HG03103 (cell line): Measurements from ENCODE around the gene GRIN2A.

ENCODE experiments used
- ATAC-seq: cut with Tn5 transposase; IDR thresholded peaks from one replicate; pipeline ENCODE4 v1.9.1; 2021; ENCODE audit warnings: low read depth; ENCODE audit not compliant: unreplicated experiment

The GRIN2A gene

DNA sequence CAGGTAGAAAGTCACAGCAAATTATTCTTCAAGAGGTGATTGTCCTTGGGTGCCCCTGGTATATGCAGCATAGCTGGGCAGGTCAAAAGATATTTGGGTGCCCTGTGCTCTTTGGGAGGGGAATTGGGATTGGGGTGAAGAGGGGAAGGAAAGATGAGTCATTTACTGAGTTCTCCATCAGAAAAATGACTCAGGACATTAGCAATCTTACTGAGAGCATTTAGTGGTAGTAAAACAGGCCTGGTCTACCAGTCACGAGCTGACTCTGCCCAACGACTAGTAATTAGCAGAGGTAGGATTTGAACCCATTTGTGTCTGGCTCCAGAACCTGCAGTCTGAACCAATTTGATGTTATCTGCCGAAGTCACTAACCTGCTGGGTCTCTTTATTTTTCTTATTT lies 6.0 kb upstream of the GRIN2A start:
- no peak for ATAC-seq

DNA sequence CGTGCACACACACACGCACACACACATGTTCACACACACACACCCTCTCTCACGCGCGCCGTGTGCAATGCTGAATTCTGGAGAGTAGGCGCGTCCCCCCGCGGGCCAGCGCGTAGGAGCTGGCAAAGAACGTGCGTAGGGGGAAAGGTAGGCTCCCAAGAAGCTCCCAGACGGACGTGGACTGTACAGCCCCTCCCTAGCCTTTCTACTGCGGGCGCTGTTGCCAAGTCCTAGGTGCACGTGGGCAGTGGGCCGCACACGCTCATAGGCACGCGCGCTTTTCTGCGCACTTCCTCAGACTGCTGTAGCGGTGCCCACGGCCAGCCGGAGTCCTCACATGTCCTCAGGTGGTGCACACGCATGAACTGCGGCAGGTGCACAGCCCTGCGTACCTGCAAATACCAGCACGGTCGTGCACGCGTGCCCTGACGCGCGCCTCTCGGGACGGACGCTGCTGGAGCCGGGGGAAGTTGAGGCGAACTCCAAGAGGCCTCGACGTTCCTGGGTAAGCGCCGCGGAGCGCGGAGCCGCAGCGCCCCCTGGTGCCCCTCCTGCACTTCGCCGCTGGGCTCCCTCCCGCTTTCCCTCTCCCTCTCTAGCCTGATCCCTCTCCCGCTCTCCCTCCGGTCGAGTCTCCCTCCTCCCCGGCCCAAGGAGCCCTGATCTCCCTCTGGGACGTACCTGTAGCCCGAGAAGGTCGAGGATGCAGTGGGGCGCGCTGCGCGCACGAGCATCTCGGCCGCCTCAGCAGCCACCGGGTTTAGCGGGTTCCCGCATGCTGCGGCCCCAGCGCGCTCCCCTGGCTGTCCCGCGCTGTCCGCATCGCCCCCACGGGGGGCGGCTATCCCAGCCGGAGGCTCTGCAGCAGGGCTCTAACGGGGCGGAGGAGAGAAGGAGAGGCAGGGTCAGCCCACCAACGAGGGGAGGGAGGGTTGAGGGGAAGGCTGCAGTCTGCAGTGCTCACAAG lies 749 bp downstream of the GRIN2A start:
- no peak for ATAC-seq

DNA sequence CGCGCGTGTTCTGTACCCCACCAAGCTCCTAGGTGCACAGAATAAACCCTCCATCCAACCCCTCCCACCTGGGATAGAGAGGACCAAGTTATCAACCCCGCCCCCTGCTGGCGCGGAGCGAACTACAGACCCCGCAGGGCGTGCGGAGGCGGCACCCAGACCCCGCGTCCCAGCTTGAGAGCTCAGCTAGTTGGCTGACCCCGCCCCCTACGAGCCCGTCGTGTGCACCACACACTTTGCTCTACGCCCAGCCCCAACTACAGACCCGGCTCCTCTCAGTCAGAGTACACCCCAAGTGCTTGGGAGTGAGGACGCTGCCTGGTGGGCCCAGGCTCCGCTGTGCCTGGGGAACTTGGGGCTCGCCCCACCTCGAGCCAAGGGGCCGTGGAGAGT lies 1.5 kb downstream of the GRIN2A start:
- ATAC-seq = no peak

DNA sequence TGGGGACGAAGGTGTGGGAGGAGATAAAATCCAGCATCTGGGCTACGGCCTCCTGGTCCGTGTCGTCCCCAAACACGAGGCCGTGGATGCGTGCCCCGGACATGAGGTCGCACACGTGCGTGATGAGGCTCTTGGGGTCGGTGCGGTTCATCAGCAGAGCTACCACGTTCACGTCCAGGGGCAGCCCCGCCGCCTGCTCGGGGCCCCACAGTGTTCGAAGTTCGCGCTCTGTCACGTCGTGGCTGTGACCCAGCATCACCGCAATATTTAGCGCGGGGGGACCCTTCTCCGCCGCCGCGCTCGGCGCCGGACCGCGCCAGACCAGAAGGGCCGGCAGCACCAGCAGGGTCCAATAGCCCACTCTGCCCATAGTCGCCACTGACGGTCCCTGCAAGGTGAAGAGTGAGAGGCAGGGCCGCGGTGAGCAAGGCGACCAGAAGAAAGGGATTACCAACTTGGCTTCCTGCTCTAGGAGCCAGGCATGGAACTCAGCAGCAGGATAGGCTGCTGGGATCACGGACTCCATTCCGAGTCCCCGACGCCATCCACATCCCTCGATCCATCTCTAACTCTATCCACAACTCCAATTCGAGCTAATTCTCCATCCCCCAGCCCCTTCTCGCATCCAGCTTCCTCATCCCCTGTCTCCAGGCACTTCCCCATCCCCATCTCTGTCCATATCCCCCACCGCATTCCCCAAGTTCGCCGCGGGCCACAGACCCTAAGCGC lies 2.0 kb downstream of the GRIN2A start:
- ATAC-seq = no peak

DNA sequence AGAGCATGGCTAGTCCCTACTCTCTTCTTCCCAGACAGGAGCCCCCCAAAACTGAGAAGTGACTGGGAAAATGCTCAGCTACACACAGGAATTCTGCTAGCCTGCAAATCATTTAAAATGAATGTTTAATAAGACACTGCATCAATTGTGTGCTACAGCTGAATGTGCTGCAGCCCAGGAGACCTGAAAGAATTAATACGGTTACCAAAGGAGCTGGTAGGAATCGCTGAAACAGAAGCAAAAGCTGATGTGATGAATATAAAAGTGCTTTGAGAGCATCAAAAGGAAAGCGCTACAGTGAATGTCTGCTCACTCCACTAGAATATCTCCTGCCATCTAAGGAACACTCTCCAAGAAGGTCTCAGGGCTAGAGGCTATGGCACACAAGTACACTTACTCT lies 3.7 kb downstream of the GRIN2A start:
- no peak for ATAC-seq

DNA sequence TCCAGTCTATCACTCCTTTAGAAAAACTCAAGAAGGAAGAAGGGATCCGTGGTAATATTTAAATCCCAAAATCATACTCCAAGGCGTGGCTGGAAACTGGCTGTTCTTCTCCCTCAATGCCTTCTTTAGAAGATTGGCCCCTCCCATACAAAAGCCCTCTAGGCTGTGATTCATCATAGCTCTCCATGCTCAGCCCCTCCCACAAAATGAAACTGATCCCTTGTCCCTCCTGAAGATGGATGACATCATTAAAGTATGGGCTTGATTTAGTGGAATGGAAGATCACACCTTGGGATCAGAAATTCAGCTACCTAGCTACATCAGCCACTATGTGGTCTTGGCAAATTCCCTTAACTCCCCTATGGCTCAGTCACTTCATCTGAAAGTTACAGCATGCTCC lies 4.1 kb downstream of the GRIN2A start:
- no peak for ATAC-seq

DNA sequence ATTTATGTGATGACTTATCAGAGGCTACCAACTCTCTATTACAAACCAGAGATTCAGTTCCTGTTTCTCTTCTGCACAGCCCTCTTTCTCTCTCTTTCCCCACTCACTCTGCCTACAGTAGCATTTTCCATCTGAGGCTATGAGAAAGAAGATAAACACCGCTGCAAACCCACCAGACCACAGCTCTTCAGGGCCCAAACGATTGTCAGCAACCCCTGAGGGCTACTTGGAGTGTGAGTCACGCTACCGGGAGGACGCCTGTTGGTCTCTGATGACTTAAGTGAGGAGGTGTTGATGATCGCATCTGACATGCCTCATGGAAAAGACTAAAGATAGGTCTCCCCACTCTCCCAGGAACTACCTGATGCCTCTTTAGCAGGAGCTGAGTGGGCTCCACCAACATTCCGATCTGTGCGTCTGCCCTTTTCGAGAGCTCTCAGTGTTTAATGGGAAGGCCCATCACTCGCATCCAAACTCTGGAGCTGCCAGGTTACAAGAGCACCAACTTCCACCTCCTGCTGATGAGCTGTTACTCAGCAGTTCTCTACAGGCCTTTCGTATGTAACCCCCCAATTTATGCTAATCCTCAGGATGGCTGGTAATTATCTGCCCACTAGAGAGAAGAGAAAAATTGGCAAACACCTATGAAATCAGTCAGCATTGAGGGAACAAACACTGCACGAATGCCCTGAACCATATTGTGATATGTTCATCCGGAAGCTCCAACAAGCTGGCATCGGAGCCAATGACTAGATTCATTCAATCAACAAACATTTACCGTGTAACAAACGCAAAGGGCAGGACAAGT lies 9.2 kb downstream of the GRIN2A start:
- no peak for ATAC-seq

DNA sequence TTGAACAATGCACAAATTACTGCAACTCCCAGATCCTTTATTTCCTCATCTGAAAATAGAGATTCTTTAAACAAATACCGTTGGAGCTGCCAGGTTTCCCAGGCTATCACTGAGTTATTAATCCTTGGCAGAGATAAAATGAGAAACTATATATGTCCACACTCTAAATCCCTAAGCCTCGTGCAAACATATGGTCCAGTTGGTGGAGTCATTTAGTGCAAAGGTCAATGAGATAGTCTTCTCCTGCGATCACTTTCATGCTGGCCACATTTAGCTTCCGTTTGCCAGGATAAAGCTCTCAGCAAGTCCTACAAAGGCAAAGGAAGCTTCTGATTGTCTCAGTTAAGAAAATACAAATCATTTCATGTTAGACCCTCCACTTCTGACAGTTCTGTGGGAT lies 11.0 kb downstream of the GRIN2A start:
- ATAC-seq = no peak

DNA sequence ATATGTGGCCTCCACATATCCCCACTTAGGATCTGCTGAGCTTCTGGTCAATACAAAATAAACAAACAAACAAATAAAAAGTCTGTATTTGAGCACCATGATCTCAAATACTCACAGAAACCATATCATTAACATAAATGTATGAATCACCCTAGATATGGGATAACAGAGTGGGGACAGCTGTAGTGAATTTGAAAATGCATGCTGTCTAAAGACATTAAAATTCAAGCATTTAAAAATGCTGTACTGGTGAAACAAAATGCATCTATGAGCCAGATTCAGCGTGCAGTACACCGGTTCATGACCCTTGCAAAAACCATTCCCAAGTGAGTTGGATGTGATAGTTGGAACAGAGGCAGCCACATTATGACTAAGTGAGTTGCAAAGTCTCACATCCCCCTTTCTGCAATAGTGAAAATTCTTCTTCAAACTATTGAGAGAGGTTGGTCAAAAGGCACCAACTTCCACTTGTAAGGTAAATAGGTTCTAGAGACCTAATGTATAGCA lies 12.3 kb downstream of the GRIN2A start:
- no peak for ATAC-seq

DNA sequence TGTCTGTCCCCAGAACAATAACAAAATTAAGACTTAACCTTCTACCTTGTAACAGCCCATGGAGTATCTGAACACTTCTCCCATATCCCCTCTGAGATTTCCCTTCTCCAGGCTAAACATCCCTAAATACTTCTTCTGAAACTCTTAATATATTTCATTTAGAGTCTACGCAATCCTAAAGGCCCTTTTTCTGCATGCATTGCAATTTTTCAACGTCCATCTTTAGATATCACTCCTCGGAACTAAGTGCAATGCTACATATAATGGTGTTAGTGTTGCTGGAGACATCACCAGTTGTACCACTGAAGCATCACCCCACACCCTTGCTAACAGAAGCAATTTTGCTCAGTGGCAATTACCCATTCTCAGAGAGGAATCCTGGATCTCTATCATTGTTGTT lies 13.2 kb downstream of the GRIN2A start:
- ATAC-seq = no peak

DNA sequence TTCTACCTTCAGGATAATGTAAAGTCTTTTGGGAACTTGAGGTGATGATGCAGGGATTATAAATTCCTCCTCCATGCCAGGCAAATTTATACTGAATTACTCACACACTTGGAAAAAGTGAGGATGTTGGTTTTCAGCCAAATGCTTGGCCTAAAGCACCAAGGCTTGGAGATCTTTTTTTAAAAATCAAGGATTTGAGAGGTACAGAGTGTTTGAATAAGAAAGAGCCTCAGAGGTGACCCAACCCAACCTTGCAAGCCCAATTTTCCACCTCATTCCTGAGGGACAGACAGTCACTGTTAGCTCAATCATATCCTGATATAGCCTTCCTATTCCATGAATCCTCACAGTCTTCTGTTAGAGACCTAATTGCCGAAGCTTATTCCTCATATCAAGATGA lies 14.0 kb downstream of the GRIN2A start:
- ATAC-seq = no peak

DNA sequence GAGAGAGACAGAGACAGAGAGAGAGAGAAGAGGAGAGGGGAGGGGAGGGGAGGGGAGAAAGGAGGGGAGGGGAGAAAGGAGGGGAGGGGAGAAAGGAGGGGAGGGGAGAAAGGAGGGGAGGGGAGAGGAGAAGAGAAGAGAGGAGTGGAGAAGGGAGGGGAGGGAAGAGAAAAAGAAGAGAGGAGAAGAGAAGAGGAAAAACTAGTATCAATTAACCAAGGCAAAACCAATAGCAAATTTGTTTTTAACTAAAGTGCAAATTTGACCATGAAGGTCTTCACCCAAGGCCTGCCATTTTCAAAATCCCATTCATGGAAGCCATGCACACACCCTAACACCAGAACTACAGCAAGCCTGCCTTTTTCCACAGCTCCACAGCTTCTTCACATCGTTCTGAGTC lies 16.6 kb downstream of the GRIN2A start:
- no peak for ATAC-seq

DNA sequence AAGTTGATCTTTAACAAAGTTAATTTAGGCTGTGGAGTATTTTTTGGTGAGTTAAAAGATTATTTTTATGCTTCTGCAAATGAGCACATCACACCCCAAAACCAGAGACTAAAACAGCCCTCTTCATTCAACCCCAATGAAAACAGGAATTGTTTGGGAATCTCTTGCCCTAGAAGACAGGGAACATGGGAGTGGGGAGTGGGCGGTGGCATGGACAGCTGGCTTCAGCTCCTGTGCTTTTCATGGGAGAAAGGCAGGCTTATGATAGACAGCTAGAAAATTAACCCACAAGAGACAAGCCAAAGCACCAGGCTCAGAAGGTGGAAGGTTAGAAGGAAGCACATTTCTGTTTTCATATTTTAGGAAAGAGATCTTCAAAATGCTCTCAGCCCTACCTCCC lies 19.2 kb downstream of the GRIN2A start:
- no peak for ATAC-seq

DNA sequence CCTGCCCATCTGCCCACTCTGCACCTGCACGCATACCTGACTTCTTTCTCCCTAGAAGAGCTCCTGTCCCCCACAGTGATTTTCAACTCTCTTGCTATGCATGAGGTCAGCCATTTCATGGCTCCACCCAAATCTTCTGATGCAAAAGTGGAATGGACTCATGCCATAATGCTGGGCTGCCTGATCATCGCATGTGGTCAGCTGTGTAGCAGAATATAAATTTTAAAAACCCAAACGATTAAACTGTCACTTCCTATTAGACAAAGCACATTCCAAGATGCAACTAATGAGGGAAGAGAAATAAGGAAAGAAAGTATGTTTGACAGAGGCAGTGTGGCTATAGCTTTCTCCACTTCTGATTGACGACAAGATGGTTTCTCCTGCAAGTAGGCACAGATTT lies 26.1 kb downstream of the GRIN2A start:
- no peak for ATAC-seq

DNA sequence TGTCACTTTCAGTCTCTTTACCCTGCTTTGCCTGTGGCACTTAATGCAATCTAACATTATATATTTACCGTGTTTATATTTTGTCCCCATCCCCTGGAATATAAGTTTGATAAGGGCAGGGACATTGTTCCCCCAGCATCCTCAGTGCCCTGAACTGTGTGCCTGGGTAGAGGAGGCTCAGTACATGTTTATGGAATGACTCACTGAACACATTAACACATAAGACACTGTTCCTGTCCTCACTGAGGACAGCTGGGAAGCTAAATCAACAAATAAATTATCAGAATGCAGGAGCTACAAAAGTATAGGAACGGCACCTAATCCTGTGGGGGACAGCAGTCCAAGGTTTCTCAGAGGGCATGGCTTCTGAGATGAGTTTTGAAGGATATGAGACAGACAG lies 27.8 kb downstream of the GRIN2A start:
- no peak for ATAC-seq

DNA sequence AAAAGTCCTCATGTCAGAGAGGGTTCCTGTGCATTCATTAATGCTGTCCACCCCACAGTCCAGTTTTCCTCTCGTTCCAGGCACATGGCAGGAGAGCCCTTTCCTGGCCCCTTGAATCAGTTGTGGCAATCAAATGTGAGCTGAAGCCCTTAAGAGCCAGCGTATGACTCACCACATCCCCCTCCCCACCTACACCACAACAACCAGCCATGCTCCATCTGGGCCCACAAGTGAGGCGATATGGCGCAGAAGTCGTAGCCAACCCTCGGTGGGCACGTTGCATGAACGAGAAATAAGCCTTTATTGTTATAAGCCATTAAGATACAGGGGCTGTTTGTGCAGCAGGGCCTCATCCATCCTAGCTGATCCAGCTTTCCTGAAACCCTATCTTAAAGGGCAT lies 28.2 kb downstream of the GRIN2A start:
- ATAC-seq = no peak

DNA sequence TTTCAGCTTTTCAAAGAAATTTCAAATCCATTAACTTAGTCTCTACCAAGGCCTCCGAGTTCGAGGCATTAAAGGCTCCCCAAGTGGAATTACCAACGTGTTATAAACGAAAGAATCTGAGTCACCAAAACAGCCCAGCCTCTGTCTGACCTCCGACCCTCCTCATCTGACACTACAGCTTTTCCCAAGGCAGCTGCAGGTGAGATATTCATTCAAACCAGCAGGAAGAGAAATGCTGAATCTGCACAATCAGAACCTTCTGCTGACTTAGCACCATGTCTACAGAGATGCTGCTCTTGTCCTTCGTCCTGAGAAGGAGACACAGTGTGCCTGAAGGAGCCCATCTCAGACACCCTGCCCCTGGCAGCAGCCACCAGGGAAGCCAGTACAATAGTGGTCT lies 30.5 kb downstream of the GRIN2A start:
- ATAC-seq = no peak

DNA sequence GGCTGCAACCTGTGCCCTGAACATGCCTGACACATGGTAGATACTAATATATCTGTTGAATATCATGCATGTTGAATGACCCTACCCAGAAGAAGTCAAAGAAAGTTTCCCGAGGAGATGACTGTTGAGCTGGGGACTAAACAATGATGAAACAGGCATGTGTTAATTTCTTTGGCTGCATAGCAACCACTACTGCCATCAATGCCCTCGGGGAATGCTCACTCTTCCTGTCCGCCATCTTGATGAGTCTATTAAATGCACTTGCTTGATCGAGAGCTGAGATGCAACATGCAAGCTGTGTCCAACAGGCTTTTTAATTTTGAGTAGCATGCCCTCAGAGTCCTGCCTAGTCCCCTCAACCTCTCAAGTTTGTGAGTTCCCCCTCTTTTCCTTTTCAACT lies 31.3 kb downstream of the GRIN2A start:
- no peak for ATAC-seq

DNA sequence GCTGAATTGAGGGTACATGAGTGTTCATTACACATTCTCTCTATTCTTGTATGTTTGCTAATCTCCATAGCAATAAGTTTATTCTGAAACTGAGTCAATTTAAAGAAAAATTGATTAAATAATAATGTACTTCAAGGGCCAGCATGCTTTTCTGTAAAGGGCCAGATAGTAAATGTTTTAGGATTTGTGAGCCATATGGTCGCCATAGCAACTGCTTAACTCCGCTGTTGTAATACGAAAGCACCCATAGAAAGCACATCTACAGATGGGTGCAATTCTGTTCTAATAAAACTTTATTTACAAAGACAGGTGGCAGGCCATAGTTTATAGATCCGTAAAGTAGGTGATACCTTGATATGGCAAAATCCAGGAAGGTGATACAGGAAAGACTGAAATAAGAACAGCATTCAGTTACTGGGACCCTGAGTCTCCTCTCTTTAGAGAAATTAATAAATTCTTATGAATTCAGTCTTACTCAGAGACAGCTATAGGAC lies 36.6 kb downstream of the GRIN2A start:
- ATAC-seq = no peak

DNA sequence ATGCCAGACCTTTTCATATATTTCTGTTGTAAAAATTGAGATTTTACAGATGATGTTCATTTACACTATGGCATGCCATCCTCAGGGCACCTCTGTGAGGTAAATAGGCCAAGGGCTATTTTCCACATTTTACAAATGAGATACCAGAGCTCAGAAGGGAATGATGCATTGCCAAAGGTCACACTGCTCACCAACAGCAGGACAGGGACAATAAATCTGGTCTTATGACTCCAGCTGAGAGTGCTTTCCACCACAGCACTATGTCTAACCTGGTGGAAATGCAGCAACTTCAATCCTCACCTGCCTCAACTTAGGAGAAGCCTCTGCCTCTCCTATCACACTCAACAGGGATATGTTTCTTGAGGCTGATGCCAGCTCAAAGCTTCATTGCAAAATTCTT lies 40.6 kb downstream of the GRIN2A start:
- ATAC-seq = no peak

DNA sequence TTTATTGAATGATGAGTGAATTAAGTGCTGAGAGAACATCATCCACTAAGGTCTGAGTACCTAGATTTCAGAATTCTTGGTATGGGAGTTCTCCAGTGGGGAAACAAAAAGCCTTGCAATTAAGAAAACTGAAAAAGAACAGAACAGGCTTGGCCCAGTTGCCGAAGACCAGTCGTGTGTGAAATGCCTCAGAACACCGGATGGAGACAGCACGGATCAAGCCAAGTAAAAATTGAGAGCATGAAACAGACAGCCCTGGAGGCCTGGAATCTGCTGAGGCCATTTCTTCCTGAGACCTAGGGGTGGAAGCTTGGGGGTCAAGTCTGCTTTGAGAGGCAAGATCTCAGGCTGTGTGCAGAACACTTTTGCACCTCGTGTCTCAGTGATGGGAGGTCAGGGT lies 43.3 kb downstream of the GRIN2A start:
- ATAC-seq = no peak
